SK-N-SH (cell line): ENCODE data around the gene SCNN1A. TPM values are rescaled to one million over a fixed set of nuclear protein-coding genes. Genes with fewer than 3 reads are reported as not detected.

Experiments used
- CTCF ChIA-PET: fragments of 300-600, 350-600 bp; formaldehyde crosslinking; extraction: SDS; loops from one replicate; lab custom pipeline; 2021; lab: Yijun Ruan, JAX
- POLR2A ChIA-PET: fragments of 350-600 bp; sonication (Branson Sonifier 250); formaldehyde crosslinking; extraction: SDS; loops from one replicate; lab custom pipeline; 2020; ENCODE audit warnings: antibody characterized with exemption, inconsistent platforms; lab: Yijun Ruan, JAX
- DNase-seq: peaks from one replicate; pipeline ENCODE4 v3.0.0; 2012
- H2AFZ ChIP-seq: fragments of 200-600 bp; sonication (generic); 2 replicates; pipeline ENCODE4 v1.8.1; 2016; ENCODE audit warnings: antibody characterized with exemption, mild to moderate bottlenecking, low read depth
- H3F3A ChIP-seq: fragments of 200-600 bp; sonication (generic); replicated peaks from 2 replicates; pipeline ENCODE3; 2016; ENCODE audit warnings: antibody characterized with exemption, mild to moderate bottlenecking; ENCODE audit not compliant: insufficient read depth
- H3K27ac ChIP-seq, 2 experiments: fragments of 200-500 bp in 1 of 2; fragments of 200-600 bp in 1 of 2; sonication (Bioruptor generic) in 1 of 2; sonication (generic), shearing (Covaris generic) in 1 of 2; 2 replicates each; pipeline versions ENCODE4 v1.5.1 to v1.6.1; 2014 to 2016; ENCODE audit warnings: low read depth in 2 of 2, inconsistent platforms in 1 of 2, low read length in 1 of 2, mild to moderate bottlenecking in 1 of 2, mixed read lengths in 1 of 2
- H3K27me3 ChIP-seq: fragments of 200-600 bp; sonication (generic), shearing (Covaris generic); 2 replicates; pipeline ENCODE4 v1.6.1; 2016; ENCODE audit warnings: mixed run types; ENCODE audit not compliant: insufficient read depth
- H3K36me3 ChIP-seq, 2 experiments: fragments of 200-500 bp in 1 of 2; fragments of 200-600 bp in 1 of 2; sonication (Bioruptor generic) in 1 of 2; sonication (generic) in 1 of 2; replicated peaks in 1 of 2; 2 replicates each; pipeline versions ENCODE3 to v1.5.1; 2014 to 2016; ENCODE audit warnings: low read length in 1 of 2, mild to moderate bottlenecking in 1 of 2; ENCODE audit not compliant: insufficient read depth in 2 of 2, control insufficient read depth in 1 of 2
- H3K4me1 ChIP-seq, 2 experiments: fragments of 200-500 bp in 1 of 2; fragments of 200-600 bp in 1 of 2; sonication (Bioruptor generic) in 1 of 2; sonication (generic), shearing (Covaris generic) in 1 of 2; 2 replicates each; pipeline versions ENCODE4 v1.5.1 to v1.6.1; 2014 to 2016; ENCODE audit warnings: low read depth in 1 of 2, low read length in 1 of 2, mixed run types in 1 of 2; ENCODE audit not compliant: insufficient read depth in 2 of 2, control insufficient read depth in 1 of 2
- H3K4me2 ChIP-seq: fragments of 200-600 bp; sonication (generic), shearing (Covaris generic); 2 replicates; pipeline ENCODE4 v1.6.1; 2017; ENCODE audit warnings: mixed run types
- H3K4me3 ChIP-seq, 2 experiments: fragments of 200-500 bp in 1 of 2; fragments of 200-600 bp in 1 of 2; sonication (Bioruptor generic) in 1 of 2; sonication (generic), shearing (Covaris generic) in 1 of 2; 2 replicates each; pipeline versions ENCODE4 v1.5.1 to v1.8.1; 2014 to 2016; ENCODE audit warnings: low read depth in 2 of 2, inconsistent platforms in 1 of 2, low read length in 1 of 2, mild to moderate bottlenecking in 1 of 2, mixed read lengths in 1 of 2, moderate library complexity in 1 of 2
- H3K79me2 ChIP-seq: fragments of 200-600 bp; sonication (generic); 2 replicates; pipeline ENCODE4 v1.8.1; 2017; ENCODE audit warnings: mild to moderate bottlenecking; ENCODE audit not compliant: insufficient read depth
- H3K9ac ChIP-seq: fragments of 200-600 bp; sonication (generic); 2 replicates; pipeline ENCODE4 v1.6.1; 2017; ENCODE audit warnings: mixed run types
- H3K9me2 ChIP-seq: fragments of 200-600 bp; sonication (generic); 2 replicates; pipeline ENCODE4 v1.6.1; 2017; ENCODE audit warnings: mixed run types
- H3K9me3 ChIP-seq: fragments of 200-600 bp; sonication (generic); 2 replicates; pipeline ENCODE4 v1.6.1; 2017; ENCODE audit warnings: mixed run types, mild to moderate bottlenecking, moderate library complexity
- H4K20me1 ChIP-seq: fragments of 200-600 bp; sonication (generic); 2 replicates; pipeline ENCODE4 v1.6.1; 2017; ENCODE audit warnings: mild to moderate bottlenecking, mixed run types; ENCODE audit not compliant: insufficient read depth
- EP300 ChIP-seq, 2 experiments: IDR thresholded peaks; 2 replicates each; pipeline versions ENCODE4 v1.4.0 to v1.6.1; 2012; ENCODE audit warnings: borderline replicate concordance in 1 of 2, low read depth in 1 of 2, low read length in 1 of 2
- FOXJ3 ChIP-seq: sonication (generic); formaldehyde crosslinking; IDR thresholded peaks from 2 replicates; pipeline ENCODE4 v1.5.1; 2020; ENCODE audit warnings: mild to moderate bottlenecking, missing genetic modification reagents
- FOXM1 ChIP-seq: IDR thresholded peaks from 2 replicates; pipeline ENCODE4 v1.4.0; 2012; ENCODE audit warnings: low read depth, mild to moderate bottlenecking
- GABPA ChIP-seq: IDR thresholded peaks from 2 replicates; pipeline ENCODE4 v1.4.0; 2012; ENCODE audit warnings: low read depth, mild to moderate bottlenecking
- GATA2 ChIP-seq: sonication (generic); formaldehyde crosslinking; IDR thresholded peaks from 2 replicates; pipeline ENCODE4 v1.5.0; 2020; ENCODE audit warnings: mild to moderate bottlenecking, missing genetic modification reagents
- NFIC ChIP-seq: IDR thresholded peaks from 2 replicates; pipeline ENCODE4 v1.4.0; 2012; ENCODE audit warnings: borderline replicate concordance
- RAD21 ChIP-seq: IDR thresholded peaks from 2 replicates; pipeline ENCODE4 v1.6.1; 2012; ENCODE audit warnings: mild to moderate bottlenecking, low read length
- RCOR1 ChIP-seq: fragments of 150-350 bp; IDR thresholded peaks from 2 replicates; pipeline ENCODE4 v1.6.1; 2017; ENCODE audit warnings: antibody characterized with exemption, low read length
- TCF12 ChIP-seq: IDR thresholded peaks from 2 replicates; pipeline ENCODE4 v1.4.0; 2012
- WGBS: methylation state at CpG from one replicate; pipeline ENCODE4 v1.1.6; 2017; ENCODE audit warnings: low lambda C conversion rate; 5-methylcytosine and 5-hydroxymethylcytosine counted together
- polyA plus RNA-seq, 3 experiments: library from polyadenylated mRNA; depleted of rRNA; stranded (reverse); fragments of >200 nt; gene quantifications; 2 replicates each; pipeline ENCODE4 v1.2.3, GENCODE V29; 2012
- TF ChIP-seq, protein P1 (sequence below): fragments of 200-600 bp; sonication (generic); IDR thresholded peaks from 2 replicates; pipeline ENCODE4 v1.6.1; 2017; ENCODE audit warnings: antibody characterized with exemption, mild to moderate bottlenecking, moderate library complexity
- TF ChIP-seq, protein P2 (sequence below): fragments of 150-350 bp; IDR thresholded peaks from 2 replicates; pipeline ENCODE4 v1.6.1; 2017; ENCODE audit warnings: antibody characterized with exemption, low read length, low read depth, borderline replicate concordance
- TF ChIP-seq, protein P3 (sequence below): IDR thresholded peaks from 2 replicates; pipeline ENCODE4 v1.4.0; 2012; ENCODE audit warnings: low read depth, borderline replicate concordance
- TF ChIP-seq, protein P4 (sequence below): IDR thresholded peaks from 2 replicates; pipeline ENCODE4 v1.4.0; 2012; ENCODE audit warnings: low read depth, borderline replicate concordance

The SCNN1A gene
- polyA plus RNA-seq, 1 of the 3 experiments (the other 2 are of a cell fraction) = 1.6 TPM

DNA sequence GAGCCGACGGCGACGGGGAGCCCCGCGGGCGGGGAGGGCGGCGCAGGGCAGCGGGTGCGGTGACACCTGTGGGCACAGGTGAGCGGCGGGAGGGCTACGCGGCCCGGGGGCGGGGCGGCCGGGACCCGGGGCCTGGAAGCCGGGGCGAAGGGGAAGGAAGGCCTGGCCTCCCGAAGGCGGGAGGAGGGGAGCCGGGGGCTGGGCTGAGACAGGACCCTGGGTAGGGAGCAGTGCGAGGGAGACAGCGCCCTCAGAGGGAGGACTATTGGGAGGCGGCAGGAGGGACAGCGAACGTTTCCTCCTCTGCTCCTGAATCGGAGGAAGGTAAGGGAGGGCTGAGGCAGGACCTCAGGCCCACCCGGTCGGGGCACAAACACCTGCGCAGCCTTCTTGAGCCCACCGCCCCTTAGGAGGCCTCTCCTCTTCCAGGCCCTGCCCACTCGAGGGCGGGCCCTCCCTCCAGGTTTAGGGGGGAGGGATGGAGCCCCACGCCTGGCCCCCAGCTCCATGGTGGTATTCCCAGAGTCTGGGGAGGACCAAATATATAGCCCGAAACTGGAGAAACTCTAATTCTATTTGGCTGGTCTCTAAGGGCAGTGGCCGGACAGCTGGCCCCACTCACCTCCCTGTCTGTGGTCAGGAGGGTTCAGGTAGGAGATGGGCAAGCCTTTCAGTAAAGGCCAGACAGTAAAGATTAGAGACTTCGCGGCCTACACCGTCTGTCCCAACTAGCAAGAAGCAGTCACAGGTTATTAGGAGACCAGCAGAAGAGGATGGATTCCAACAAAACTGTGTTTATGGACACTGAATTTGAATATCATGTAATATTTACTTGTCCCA is 64.4 kb downstream of the SCNN1A start (continued):
- TF ChIP-seq, protein P1, sequence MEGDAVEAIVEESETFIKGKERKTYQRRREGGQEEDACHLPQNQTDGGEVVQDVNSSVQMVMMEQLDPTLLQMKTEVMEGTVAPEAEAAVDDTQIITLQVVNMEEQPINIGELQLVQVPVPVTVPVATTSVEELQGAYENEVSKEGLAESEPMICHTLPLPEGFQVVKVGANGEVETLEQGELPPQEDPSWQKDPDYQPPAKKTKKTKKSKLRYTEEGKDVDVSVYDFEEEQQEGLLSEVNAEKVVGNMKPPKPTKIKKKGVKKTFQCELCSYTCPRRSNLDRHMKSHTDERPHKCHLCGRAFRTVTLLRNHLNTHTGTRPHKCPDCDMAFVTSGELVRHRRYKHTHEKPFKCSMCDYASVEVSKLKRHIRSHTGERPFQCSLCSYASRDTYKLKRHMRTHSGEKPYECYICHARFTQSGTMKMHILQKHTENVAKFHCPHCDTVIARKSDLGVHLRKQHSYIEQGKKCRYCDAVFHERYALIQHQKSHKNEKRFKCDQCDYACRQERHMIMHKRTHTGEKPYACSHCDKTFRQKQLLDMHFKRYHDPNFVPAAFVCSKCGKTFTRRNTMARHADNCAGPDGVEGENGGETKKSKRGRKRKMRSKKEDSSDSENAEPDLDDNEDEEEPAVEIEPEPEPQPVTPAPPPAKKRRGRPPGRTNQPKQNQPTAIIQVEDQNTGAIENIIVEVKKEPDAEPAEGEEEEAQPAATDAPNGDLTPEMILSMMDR = no peak
- TF ChIP-seq GABPA (no peak), TCF12 (no peak), RAD21 (no peak), RCOR1 (no peak), FOXJ3 (CRISPR knock-in tag) (no peak), EP300 (IDR thresholded peaks at IDR 0.05; ENCODE audit: borderline replicate concordance in 1 of 2, low read depth in 1 of 2, low read length in 1 of 2) (no peak)
- TF ChIP-seq, protein P2, sequence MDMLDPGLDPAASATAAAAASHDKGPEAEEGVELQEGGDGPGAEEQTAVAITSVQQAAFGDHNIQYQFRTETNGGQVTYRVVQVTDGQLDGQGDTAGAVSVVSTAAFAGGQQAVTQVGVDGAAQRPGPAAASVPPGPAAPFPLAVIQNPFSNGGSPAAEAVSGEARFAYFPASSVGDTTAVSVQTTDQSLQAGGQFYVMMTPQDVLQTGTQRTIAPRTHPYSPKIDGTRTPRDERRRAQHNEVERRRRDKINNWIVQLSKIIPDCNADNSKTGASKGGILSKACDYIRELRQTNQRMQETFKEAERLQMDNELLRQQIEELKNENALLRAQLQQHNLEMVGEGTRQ = no peak
- TF ChIP-seq, protein P3, sequence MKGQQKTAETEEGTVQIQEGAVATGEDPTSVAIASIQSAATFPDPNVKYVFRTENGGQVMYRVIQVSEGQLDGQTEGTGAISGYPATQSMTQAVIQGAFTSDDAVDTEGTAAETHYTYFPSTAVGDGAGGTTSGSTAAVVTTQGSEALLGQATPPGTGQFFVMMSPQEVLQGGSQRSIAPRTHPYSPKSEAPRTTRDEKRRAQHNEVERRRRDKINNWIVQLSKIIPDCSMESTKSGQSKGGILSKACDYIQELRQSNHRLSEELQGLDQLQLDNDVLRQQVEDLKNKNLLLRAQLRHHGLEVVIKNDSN = no peak
- TF ChIP-seq, protein P4, sequence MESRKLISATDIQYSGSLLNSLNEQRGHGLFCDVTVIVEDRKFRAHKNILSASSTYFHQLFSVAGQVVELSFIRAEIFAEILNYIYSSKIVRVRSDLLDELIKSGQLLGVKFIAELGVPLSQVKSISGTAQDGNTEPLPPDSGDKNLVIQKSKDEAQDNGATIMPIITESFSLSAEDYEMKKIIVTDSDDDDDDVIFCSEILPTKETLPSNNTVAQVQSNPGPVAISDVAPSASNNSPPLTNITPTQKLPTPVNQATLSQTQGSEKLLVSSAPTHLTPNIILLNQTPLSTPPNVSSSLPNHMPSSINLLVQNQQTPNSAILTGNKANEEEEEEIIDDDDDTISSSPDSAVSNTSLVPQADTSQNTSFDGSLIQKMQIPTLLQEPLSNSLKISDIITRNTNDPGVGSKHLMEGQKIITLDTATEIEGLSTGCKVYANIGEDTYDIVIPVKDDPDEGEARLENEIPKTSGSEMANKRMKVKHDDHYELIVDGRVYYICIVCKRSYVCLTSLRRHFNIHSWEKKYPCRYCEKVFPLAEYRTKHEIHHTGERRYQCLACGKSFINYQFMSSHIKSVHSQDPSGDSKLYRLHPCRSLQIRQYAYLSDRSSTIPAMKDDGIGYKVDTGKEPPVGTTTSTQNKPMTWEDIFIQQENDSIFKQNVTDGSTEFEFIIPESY = no peak

- Histone ChIP-seq H2AFZ (no peak overlapping the region), H3K9ac (no peak overlapping the region), H3K27me3 (no peaks in the 10 kb centered on the region), H3K9me2 (no peaks in the 10 kb centered on the region), H4K20me1 (no peaks in the 10 kb centered on the region), H3K79me2 (no peaks in the 10 kb centered on the region), H3F3A (no peaks in the 10 kb centered on the region), H3K4me1 (peaks cover 0 to 5% of the 10 kb centered on the region in 2 experiments; a peak in 1 of 4 replicates), H3K27ac (no peak overlapping the region), H3K4me2 (no peak overlapping the region), H3K36me3 (no peaks in the 10 kb centered on the region), H3K9me3 (no peaks in the 10 kb centered on the region), H3K4me3 (no peak overlapping the region)
- POLR2A ChIA-PET = no interaction called here
- TF ChIP-seq FOXM1 (no peak), NFIC (no peak), GATA2 (no peak), TCF12 (no peak), RAD21 (no peak), RCOR1 (no peak)
- TF ChIP-seq, protein P3 = no peak
- TF ChIP-seq, protein P1 = no peak
- 100% methylated on average over 4 of the region's 5 CpGs for WGBS
- DNase-seq = no peak
- CTCF ChIA-PET = interaction anchor here (1.0 to 1.8 kb wide), 5 partner anchors 21 to 341 kb away, joined by 3 to 5 read pairs (median 4); no protein-coding TSS in a partner anchor
Measured at GRCh38 chr12:6307529-6307928, 67.8 kb downstream of the SCNN1A start.
